ENCODE results near the gene CBX5.

DNA sequence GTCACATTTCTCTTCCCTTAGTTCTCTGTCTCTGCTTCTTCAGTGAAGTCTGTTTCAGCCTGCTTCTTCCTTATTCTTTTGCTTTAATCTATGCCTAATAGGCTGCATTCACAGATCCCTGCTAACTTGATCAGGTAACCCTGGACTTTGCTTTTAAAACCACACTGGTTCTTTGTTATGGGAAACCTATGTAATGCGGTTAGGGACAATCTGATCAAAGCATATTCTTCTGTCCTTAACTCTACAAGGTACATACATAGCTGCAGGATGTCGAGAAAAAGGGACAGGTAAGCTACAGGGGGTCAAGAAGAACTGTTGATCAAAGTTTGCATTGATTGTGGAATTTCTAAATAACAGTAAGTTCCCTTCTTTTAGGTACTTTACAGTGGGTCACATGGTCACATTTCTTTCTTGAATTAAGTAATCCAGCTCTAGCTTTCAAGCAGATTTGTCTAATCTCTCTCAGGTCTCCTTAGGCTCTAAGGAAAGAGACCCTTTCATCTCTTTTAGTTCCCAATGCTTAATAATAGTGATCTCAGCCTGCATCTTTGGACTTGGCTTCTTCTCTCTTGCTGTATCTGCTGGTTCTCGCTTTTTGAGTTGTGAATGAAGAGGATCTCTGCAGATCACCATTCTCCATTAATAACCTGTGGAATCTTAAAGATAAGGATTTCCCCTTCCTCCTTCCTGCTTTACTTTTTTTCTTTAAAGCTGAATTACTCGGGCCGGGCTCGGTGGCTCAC, 48.8 kb upstream of the CBX5 start:
- TF ChIP-seq, protein P1, sequence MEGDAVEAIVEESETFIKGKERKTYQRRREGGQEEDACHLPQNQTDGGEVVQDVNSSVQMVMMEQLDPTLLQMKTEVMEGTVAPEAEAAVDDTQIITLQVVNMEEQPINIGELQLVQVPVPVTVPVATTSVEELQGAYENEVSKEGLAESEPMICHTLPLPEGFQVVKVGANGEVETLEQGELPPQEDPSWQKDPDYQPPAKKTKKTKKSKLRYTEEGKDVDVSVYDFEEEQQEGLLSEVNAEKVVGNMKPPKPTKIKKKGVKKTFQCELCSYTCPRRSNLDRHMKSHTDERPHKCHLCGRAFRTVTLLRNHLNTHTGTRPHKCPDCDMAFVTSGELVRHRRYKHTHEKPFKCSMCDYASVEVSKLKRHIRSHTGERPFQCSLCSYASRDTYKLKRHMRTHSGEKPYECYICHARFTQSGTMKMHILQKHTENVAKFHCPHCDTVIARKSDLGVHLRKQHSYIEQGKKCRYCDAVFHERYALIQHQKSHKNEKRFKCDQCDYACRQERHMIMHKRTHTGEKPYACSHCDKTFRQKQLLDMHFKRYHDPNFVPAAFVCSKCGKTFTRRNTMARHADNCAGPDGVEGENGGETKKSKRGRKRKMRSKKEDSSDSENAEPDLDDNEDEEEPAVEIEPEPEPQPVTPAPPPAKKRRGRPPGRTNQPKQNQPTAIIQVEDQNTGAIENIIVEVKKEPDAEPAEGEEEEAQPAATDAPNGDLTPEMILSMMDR (IDR thresholded peaks at IDR 0.05; ENCODE audit: low read depth, low read length), result no peak
- TF ChIP-seq EZH2phosphoT487 (IDR thresholded peaks at IDR 0.05; ENCODE audit: low read depth), result no peak
